Neural cell (in vitro differentiated cells): ENCODE measurements around the gene HMCN2. TPM values are rescaled to one million over a fixed set of nuclear protein-coding genes. Genes with fewer than 3 reads are reported as not detected.

Source experiments
- H2AFZ ChIP-seq: fragments of 200-600, 300-800 bp; sonication (generic), shearing (Covaris generic); 2 replicates; pipeline ENCODE4 v1.6.0; 2014; ENCODE audit warnings: low read depth, mild to moderate bottlenecking, antibody characterized with exemption, low read length, moderate library complexity
- H3F3A ChIP-seq: fragments of 200-600 bp; shearing (Covaris generic); 2 replicates; pipeline ENCODE4 v1.6.1; 2016; ENCODE audit warnings: mild to moderate bottlenecking, moderate library complexity, mixed read lengths, antibody characterized with exemption, low read length; ENCODE audit not compliant: insufficient read depth, poor library complexity, severe bottlenecking
- H3K27ac ChIP-seq: fragments of 200-600, 300-800 bp; sonication (generic), shearing (Covaris generic); 2 replicates; pipeline ENCODE4 v1.5.1; 2014; ENCODE audit warnings: mild to moderate bottlenecking, low read length, moderate library complexity
- H3K27me3 ChIP-seq: fragments of 300-800, 200-600 bp; sonication (generic), shearing (Covaris generic); 2 replicates; pipeline ENCODE4 v1.6.0; 2014; ENCODE audit warnings: mild to moderate bottlenecking, low read depth, low read length, moderate library complexity; ENCODE audit not compliant: insufficient read depth
- H3K36me3 ChIP-seq: fragments of 300-800, 200-600 bp; sonication (generic), shearing (Covaris generic); 2 replicates; pipeline ENCODE4 v1.5.1; 2014; ENCODE audit warnings: mild to moderate bottlenecking, antibody characterized with exemption, low read length, moderate library complexity; ENCODE audit not compliant: insufficient read depth
- H3K4me2 ChIP-seq: fragments of 300-800, 200-600 bp; sonication (generic), shearing (Covaris generic); 2 replicates; pipeline ENCODE4 v1.6.0; 2014; ENCODE audit warnings: mild to moderate bottlenecking, low read length
- H3K4me3 ChIP-seq: fragments of 300-800, 200-600 bp; sonication (generic), shearing (Covaris generic); 2 replicates; pipeline ENCODE4 v1.5.1; 2014; ENCODE audit warnings: mild to moderate bottlenecking, low read length, moderate library complexity
- H3K79me2 ChIP-seq: fragments of 200-600 bp; shearing (Covaris generic); replicated peaks from 2 replicates; pipeline ENCODE4 v1.6.0; 2014; ENCODE audit warnings: mild to moderate bottlenecking, low read length, moderate library complexity; ENCODE audit not compliant: insufficient read depth
- H3K9ac ChIP-seq: fragments of 300-800, 200-600 bp; sonication (generic), shearing (Covaris generic); 2 replicates; pipeline ENCODE4 v1.6.1; 2016; ENCODE audit warnings: mild to moderate bottlenecking, low read length, mixed read lengths
- H3K9me2 ChIP-seq: fragments of 200-600 bp; shearing (Covaris generic); 2 replicates; pipeline ENCODE4 v1.6.1; 2016; ENCODE audit warnings: mild to moderate bottlenecking, low read length, mixed read lengths; ENCODE audit not compliant: insufficient read depth
- H3K9me3 ChIP-seq: fragments of 200-600, 300-800 bp; sonication (generic), shearing (Covaris generic); 2 replicates; pipeline ENCODE4 v1.6.1; 2016; ENCODE audit warnings: mild to moderate bottlenecking, mixed run types, low read length, moderate library complexity, mixed read lengths
- H4K20me1 ChIP-seq: fragments of 200-600 bp; shearing (Covaris generic); 2 replicates; pipeline ENCODE4 v1.6.1; 2016; ENCODE audit warnings: mild to moderate bottlenecking, mixed run types; ENCODE audit not compliant: insufficient read depth
- CTCF ChIP-seq: fragments of 450-650 bp; IDR thresholded peaks from 2 replicates; pipeline ENCODE4 v1.5.1; 2014; ENCODE audit warnings: antibody characterized with exemption, mild to moderate bottlenecking, moderate library complexity; ENCODE audit not compliant: poor library complexity, severe bottlenecking
- EP300 ChIP-seq: fragments of 450-650 bp; conservative IDR thresholded peaks from 2 replicates; pipeline ENCODE4 v1.6.1; 2014; ENCODE audit warnings: antibody characterized with exemption, mild to moderate bottlenecking, moderate library complexity; ENCODE audit not compliant: poor library complexity, severe bottlenecking
- EZH2 ChIP-seq: fragments of 200-600, 300-800 bp; shearing (Covaris generic), sonication (generic); IDR thresholded peaks from 2 replicates; pipeline ENCODE4 v1.6.1; 2014; ENCODE audit warnings: antibody characterized with exemption, low read length, borderline replicate concordance, mild to moderate bottlenecking; ENCODE audit not compliant: insufficient read depth, poor library complexity, severe bottlenecking
- MXI1 ChIP-seq: fragments of 450-650 bp; conservative IDR thresholded peaks from 2 replicates; pipeline ENCODE4 v1.6.1; 2014; ENCODE audit warnings: antibody characterized with exemption, mild to moderate bottlenecking; ENCODE audit not compliant: poor library complexity, severe bottlenecking
- POLR2AphosphoS5 ChIP-seq: IDR thresholded peaks from 2 replicates; pipeline ENCODE4 v1.6.1; 2012
- RAD21 ChIP-seq: fragments of 450-650 bp; conservative IDR thresholded peaks from 2 replicates; pipeline ENCODE4 v1.6.1; 2014; ENCODE audit warnings: antibody characterized with exemption, mild to moderate bottlenecking, moderate library complexity
- REST ChIP-seq: IDR thresholded peaks from 2 replicates; pipeline ENCODE4 v1.6.1; 2012; ENCODE audit warnings: borderline replicate concordance
- SMC3 ChIP-seq: fragments of 450-650 bp; conservative IDR thresholded peaks from 2 replicates; pipeline ENCODE4 v1.6.1; 2014; ENCODE audit warnings: antibody characterized with exemption, mild to moderate bottlenecking, moderate library complexity; ENCODE audit not compliant: poor library complexity
- TAF1 ChIP-seq: IDR thresholded peaks from 2 replicates; pipeline ENCODE4 v1.6.1; 2012; ENCODE audit warnings: low read depth
- polyA plus RNA-seq: library from polyadenylated mRNA; depleted of rRNA; stranded (reverse); fragments of >200 nt; gene quantifications from 2 replicates; pipeline ENCODE4 v1.2.3, GENCODE V29; 2014

Gene HMCN2
- polyA plus RNA-seq, 1 donor from 2014 or later = 1.7 TPM

- no peaks in the 10 kb centered on the region for H3K9me3 ChIP-seq
- no peaks in the 10 kb centered on the region for H3K27me3 ChIP-seq
- no peaks in the 10 kb centered on the region for H3K36me3 ChIP-seq
- no peak overlapping the region for H3K9ac ChIP-seq
- no peak overlapping the region for H3K27ac ChIP-seq
- no peak overlapping the region for H3K4me3 ChIP-seq
- no peak overlapping the region for H3K4me2 ChIP-seq
- H3F3A ChIP-seq = no peaks in the 10 kb centered on the region
- no peak overlapping the region for H2AFZ ChIP-seq
- H3K9me2 ChIP-seq = no peaks in the 10 kb centered on the region
- no peak for TF ChIP-seq EZH2
- TF ChIP-seq SMC3 = no peak
- no peak for TF ChIP-seq MXI1
- TF ChIP-seq REST = no peak
- TF ChIP-seq RAD21 = no peak
- no peak for TF ChIP-seq CTCF
- TF ChIP-seq EP300 = no peak
- H3K79me2 ChIP-seq = no peaks in the 10 kb centered on the region
- H4K20me1 ChIP-seq = no peaks in the 10 kb centered on the region
Observed at GRCh38 chr9:130462685-130463540, 197.4 kb downstream of the HMCN2 start.

GRCh38 chr9:130463763-130464745, 198.5 kb downstream of the HMCN2 start:
- Histone ChIP-seq H3K9me2 (no peaks in the 10 kb centered on the region), H4K20me1 (no peaks in the 10 kb centered on the region), H3K79me2 (no peaks in the 10 kb centered on the region), H2AFZ (no peak overlapping the region), H3K4me2 (no peak overlapping the region), H3F3A (no peaks in the 10 kb centered on the region), H3K27me3 (no peaks in the 10 kb centered on the region), H3K9me3 (no peaks in the 10 kb centered on the region), H3K36me3 (no peaks in the 10 kb centered on the region), H3K27ac (no peak overlapping the region), H3K4me3 (no peak overlapping the region), H3K9ac (no peak overlapping the region)
- TF ChIP-seq POLR2AphosphoS5 = no peak
- TF ChIP-seq REST = no peak
- TF ChIP-seq SMC3 = no peak
- no peak for TF ChIP-seq TAF1
- TF ChIP-seq RAD21 = no peak
- TF ChIP-seq CTCF = no peak
- no peak for TF ChIP-seq MXI1
- TF ChIP-seq EP300 = no peak
- no peak for TF ChIP-seq EZH2
